NCI-H446 treated with DMSO at 0.1 percent for 48 hours (cell line): Measurements from ENCODE around the gene PYY.
"Not testable (repeated sequence)": the region's sequence is repeated elsewhere in the genome, so short reads cannot be mapped to it uniquely, and the experiment has no call there.

Source experiments
- DNase-seq: peaks from one replicate; lab custom pipeline; 2025; lab: John Stamatoyannopoulos, UW

PYY gene

GRCh38 chr17:43945074-43945829 lies 8.5 kb downstream of the PYY start:
- no peak for DNase-seq

- DNase-seq, result no peak
These were observed 11.6 kb downstream of the PYY start, which contains the start of gene PPY for GRCh38 chr17:43942051-43942685. Gene PPY (minus strand): TSS chr17:43942476. CDS start chr17:43941654, 822 bp downstream.

GRCh38 chr17:43940630-43941029 lies 13.1 kb downstream of the PYY start:
- no peak for DNase-seq

- DNase-seq, result no peak
These were observed 13.9 kb downstream of the PYY start for GRCh38 chr17:43939886-43940285.

GRCh38 chr17:43939452-43939851 lies 14.3 kb downstream of the PYY start:
- DNase-seq, result not testable (repeated sequence)

GRCh38 chr17:43938838-43939182 lies 14.9 kb downstream of the PYY start:
- no peak for DNase-seq

- no peak for DNase-seq
These were observed 17.3 kb downstream of the PYY start for GRCh38 chr17:43936434-43936833.

- DNase-seq, result no peak
These were observed 17.8 kb downstream of the PYY start for GRCh38 chr17:43935926-43936261.

- no peak for DNase-seq
These were observed 18.4 kb downstream of the PYY start for GRCh38 chr17:43935204-43935925.

GRCh38 chr17:43932923-43933322 lies 20.8 kb downstream of the PYY start:
- DNase-seq, result no peak

- DNase-seq, result no peak
These were observed 21.4 kb downstream of the PYY start for GRCh38 chr17:43932357-43932756.

GRCh38 chr17:43931062-43931571 lies 22.6 kb downstream of the PYY start:
- no peak for DNase-seq

GRCh38 chr17:43928609-43929008 lies 25.1 kb downstream of the PYY start:
- DNase-seq, result no peak

GRCh38 chr17:43927929-43928328 lies 25.8 kb downstream of the PYY start:
- DNase-seq, result not testable (repeated sequence)

GRCh38 chr17:43927060-43927864 lies 26.5 kb downstream of the PYY start:
- no peak for DNase-seq

GRCh38 chr17:43924558-43924957 lies 29.2 kb downstream of the PYY start:
- DNase-seq, result no peak

GRCh38 chr17:43920500-43921095 lies 33.1 kb downstream of the PYY start:
- DNase-seq, result no peak

- DNase-seq, result no peak
These were observed 35.7 kb downstream of the PYY start for GRCh38 chr17:43918026-43918389.

- DNase-seq, result no peak
These were observed 36.3 kb downstream of the PYY start for GRCh38 chr17:43917348-43918025.

GRCh38 chr17:43917016-43917347 lies 36.8 kb downstream of the PYY start:
- no peak for DNase-seq

- no peak for DNase-seq
These were observed 37.4 kb downstream of the PYY start for GRCh38 chr17:43916385-43916784.
